PC-9 (cell line): ENCODE data around the gene TNFRSF1B. TPM values are rescaled to one million over a fixed set of nuclear protein-coding genes. Genes with fewer than 3 reads are reported as not detected.

Experiments used
- BruUV-seq: library from RNA; stranded (reverse); fragments of 400-500 nt; replicated peaks from 2 replicates; lab custom pipeline; 2021; lab: Mats Ljungman, UMichigan
- CTCF ChIA-PET: fragments of 300-600 bp; sonication (Branson Sonifier 250); formaldehyde crosslinking; loops from one replicate; lab custom pipeline; 2022; ENCODE audit warnings: antibody characterized with exemption; lab: Charles Lee
- POLR2A ChIA-PET: fragments of 300-600 bp; sonication (Branson Sonifier 250); formaldehyde crosslinking; loops from one replicate; lab custom pipeline; 2022; ENCODE audit warnings: antibody characterized with exemption; ENCODE audit not compliant: unreplicated experiment; lab: Charles Lee
- DNase-seq, 2 experiments: peaks; one replicate each; pipeline versions ENCODE4 v3.0.0 to v3.0.0-alpha.2; 2015 to 2022; ENCODE audit warnings: mixed read lengths in 1 of 2
- H2AFZ ChIP-seq: fragments of 200-600 bp; sonication (generic); 2 replicates; pipeline ENCODE4 v1.8.1; 2017; ENCODE audit warnings: antibody characterized with exemption
- H3F3A ChIP-seq: fragments of 200-600 bp; sonication (generic); 2 replicates; pipeline ENCODE4 v1.8.1; 2017; ENCODE audit warnings: antibody characterized with exemption, mild to moderate bottlenecking, low read depth; ENCODE audit not compliant: insufficient read depth
- H3K27ac ChIP-seq: fragments of 200-600 bp; sonication (generic); 2 replicates; pipeline ENCODE4 v1.6.1; 2016; ENCODE audit warnings: mixed run types
- H3K27me3 ChIP-seq: fragments of 200-600 bp; sonication (generic); 2 replicates; pipeline ENCODE4 v1.6.1; 2016; ENCODE audit warnings: low read depth, mixed run types; ENCODE audit not compliant: insufficient read depth
- H3K36me3 ChIP-seq: fragments of 200-600 bp; sonication (generic); 2 replicates; pipeline ENCODE4 v1.6.1; 2016; ENCODE audit warnings: low read depth, mixed run types
- H3K4me1 ChIP-seq: fragments of 200-600 bp; sonication (generic); replicated peaks from 2 replicates; pipeline ENCODE4 v1.6.1; 2016; ENCODE audit warnings: mixed run types; ENCODE audit not compliant: insufficient read depth
- H3K4me2 ChIP-seq: fragments of 200-600 bp; sonication (generic); 2 replicates; pipeline ENCODE4 v1.6.1; 2017; ENCODE audit warnings: mixed run types
- H3K4me3 ChIP-seq: fragments of 200-600 bp; sonication (generic); 2 replicates; pipeline ENCODE4 v1.6.1; 2016; ENCODE audit warnings: mixed run types
- H3K79me2 ChIP-seq: fragments of 200-600 bp; sonication (generic); 2 replicates; pipeline ENCODE4 v1.6.1; 2017; ENCODE audit warnings: low read depth, mixed run types
- H3K9me2 ChIP-seq: fragments of 200-600 bp; sonication (generic); 2 replicates; pipeline ENCODE4 v1.8.1; 2017; ENCODE audit warnings: mild to moderate bottlenecking; ENCODE audit not compliant: insufficient read depth
- H3K9me3 ChIP-seq: fragments of 200-600 bp; sonication (generic); 2 replicates; pipeline ENCODE4 v1.8.1; 2016; ENCODE audit warnings: low read depth; ENCODE audit not compliant: insufficient read depth
- H4K20me1 ChIP-seq: fragments of 200-600 bp; sonication (generic); 2 replicates; pipeline ENCODE4 v1.8.1; 2017; ENCODE audit not compliant: insufficient read depth
- CTCF ChIP-seq: fragments of 200-600 bp; sonication (generic); conservative IDR thresholded peaks from 2 replicates; pipeline ENCODE4 v1.6.1; 2017; ENCODE audit warnings: mixed run types, antibody characterized with exemption, mild to moderate bottlenecking, moderate library complexity
- EZH2 ChIP-seq: fragments of 200-600 bp; sonication (generic); IDR thresholded peaks from 2 replicates; pipeline ENCODE4 v1.8.0; 2017; ENCODE audit warnings: antibody characterized with exemption, low read depth
- intact Hi-C: fragments of 100-400 bp; cut with micrococcal nuclease; formaldehyde crosslinking; loops from one replicate; pipeline ENCODE4 v1.10.0; 2022; ENCODE audit not compliant: unreplicated experiment
- total RNA-seq: library from RNA; stranded (reverse); gene quantifications from 2 replicates; pipeline ENCODE4 v1.2.3, GENCODE V29; 2021

TNFRSF1B gene
- total RNA-seq, 1 experiment from 2014 or later: 2.7 TPM

GRCh38 chr1:12246584-12246983 lies 79.8 kb downstream of the TNFRSF1B start:
- Histone ChIP-seq H3K9me2 (no peaks in the 10 kb centered on the region), H3K4me1 (no peaks in the 10 kb centered on the region), H3K36me3 (no peaks in the 10 kb centered on the region; the same call in 1 of the 2 replicates), H4K20me1 (no peaks in the 10 kb centered on the region), H3K4me3 (no peak overlapping the region), H3K27ac (no peak overlapping the region), H3K4me2 (no peak overlapping the region), H3K27me3 (no peaks in the 10 kb centered on the region), H3K79me2 (no peaks in the 10 kb centered on the region), H3K9me3 (no peaks in the 10 kb centered on the region), H3F3A (no peaks in the 10 kb centered on the region), H2AFZ (no peak overlapping the region)
- ChIA-PET POLR2A (no interaction called here), CTCF (no interaction called here)
- no TSS peak for BruUV-seq
- TF ChIP-seq CTCF (no peak), EZH2 (no peak)
- intact Hi-C loops: no loop called here
- DNase-seq: no peak

- Histone ChIP-seq H3K79me2 (no peaks in the 10 kb centered on the region), H3K27ac (no peak overlapping the region), H3F3A (no peaks in the 10 kb centered on the region), H3K4me3 (no peak overlapping the region), H3K27me3 (no peaks in the 10 kb centered on the region), H4K20me1 (no peaks in the 10 kb centered on the region), H3K4me1 (no peaks in the 10 kb centered on the region), H2AFZ (no peak overlapping the region), H3K9me2 (no peaks in the 10 kb centered on the region), H3K36me3 (no peaks in the 10 kb centered on the region), H3K4me2 (no peak overlapping the region), H3K9me3 (no peaks in the 10 kb centered on the region)
- ChIA-PET CTCF (interaction anchor here (0.6 kb wide), 1 partner anchor 43 kb away, joined by 5 read pairs; no protein-coding TSS in a partner anchor), POLR2A (no interaction called here)
- TF ChIP-seq CTCF (no peak), EZH2 (no peak)
- no peak for DNase-seq
- intact Hi-C loops: no loop called here
- no TSS peak for BruUV-seq
Observed at GRCh38 chr1:12249181-12249580, 82.4 kb downstream of the TNFRSF1B start.

GRCh38 chr1:12249748-12250147 lies 83.0 kb downstream of the TNFRSF1B start:
- Histone ChIP-seq H3K27me3 (no peaks in the 10 kb centered on the region), H3K79me2 (no peaks in the 10 kb centered on the region), H3K4me1 (no peaks in the 10 kb centered on the region), H2AFZ (no peak overlapping the region), H3K27ac (no peak overlapping the region), H3K4me3 (no peak overlapping the region), H3F3A (no peaks in the 10 kb centered on the region), H3K9me2 (no peaks in the 10 kb centered on the region), H3K4me2 (no peak overlapping the region), H3K9me3 (no peaks in the 10 kb centered on the region), H3K36me3 (no peaks in the 10 kb centered on the region), H4K20me1 (no peaks in the 10 kb centered on the region)
- intact Hi-C loops: no loop called here
- POLR2A ChIA-PET: no interaction called here
- no peak for TF ChIP-seq CTCF
- TF ChIP-seq EZH2: no peak
- DNase-seq: no peak
- CTCF ChIA-PET: interaction anchor here (0.6 kb wide), 1 partner anchor 43 kb away, joined by 5 read pairs; no protein-coding TSS in a partner anchor
- no TSS peak for BruUV-seq
